ELF-1 (cell line): ENCODE data around the gene CHMP5.
A peak's percentile ranks its signal among the peaks of the same experiment; 100 is the strongest.

Source experiments
- DNase-seq: peaks from one replicate; pipeline ENCODE4 v3.0.0-alpha.2; 2016; ENCODE audit warnings: low read depth, low spot score

The CHMP5 gene

DNA sequence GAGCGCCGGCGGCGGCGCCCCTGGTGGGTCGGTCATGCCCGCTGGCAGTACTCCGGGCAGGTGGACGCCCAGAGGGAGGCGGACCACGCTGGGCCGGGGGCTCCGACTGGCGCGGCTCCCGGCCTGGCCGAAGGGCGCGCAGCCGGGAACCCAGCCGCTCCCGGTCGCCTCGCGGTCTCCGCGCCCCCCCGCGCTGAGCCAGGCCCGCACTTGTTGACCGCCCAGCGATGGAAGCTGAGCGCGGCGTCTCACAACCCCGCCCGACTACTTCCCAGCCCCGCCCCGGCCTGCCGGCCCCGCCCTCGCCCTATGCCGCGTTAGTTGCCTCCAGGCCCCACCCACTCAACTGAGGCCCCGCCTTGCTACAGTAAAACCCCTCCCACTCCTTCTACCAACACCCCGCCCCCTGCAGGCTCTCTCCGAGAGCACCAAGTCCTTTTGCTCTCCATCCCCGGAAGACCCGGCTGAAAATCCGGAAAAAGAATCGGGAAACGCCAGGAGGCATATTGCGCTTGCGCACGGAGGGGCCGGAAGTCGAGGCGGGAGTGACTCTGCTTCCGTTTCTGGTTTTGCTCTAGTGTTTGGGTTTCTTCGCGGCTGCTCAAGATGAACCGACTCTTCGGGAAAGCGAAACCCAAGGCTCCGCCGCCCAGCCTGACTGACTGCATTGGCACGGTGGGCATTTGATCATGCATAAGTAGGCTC is at the start of gene CHMP5, which contains the start of gene BAG1:
Gene CHMP5 (plus strand): TSS at position 577 of the 705 bp plus-strand sequence. CDS start 30 bp downstream, at position 607.
Gene BAG1 (minus strand): TSS at position 236 of the 705 bp plus-strand sequence.
- peak; percentile 99 for DNase-seq

DNA sequence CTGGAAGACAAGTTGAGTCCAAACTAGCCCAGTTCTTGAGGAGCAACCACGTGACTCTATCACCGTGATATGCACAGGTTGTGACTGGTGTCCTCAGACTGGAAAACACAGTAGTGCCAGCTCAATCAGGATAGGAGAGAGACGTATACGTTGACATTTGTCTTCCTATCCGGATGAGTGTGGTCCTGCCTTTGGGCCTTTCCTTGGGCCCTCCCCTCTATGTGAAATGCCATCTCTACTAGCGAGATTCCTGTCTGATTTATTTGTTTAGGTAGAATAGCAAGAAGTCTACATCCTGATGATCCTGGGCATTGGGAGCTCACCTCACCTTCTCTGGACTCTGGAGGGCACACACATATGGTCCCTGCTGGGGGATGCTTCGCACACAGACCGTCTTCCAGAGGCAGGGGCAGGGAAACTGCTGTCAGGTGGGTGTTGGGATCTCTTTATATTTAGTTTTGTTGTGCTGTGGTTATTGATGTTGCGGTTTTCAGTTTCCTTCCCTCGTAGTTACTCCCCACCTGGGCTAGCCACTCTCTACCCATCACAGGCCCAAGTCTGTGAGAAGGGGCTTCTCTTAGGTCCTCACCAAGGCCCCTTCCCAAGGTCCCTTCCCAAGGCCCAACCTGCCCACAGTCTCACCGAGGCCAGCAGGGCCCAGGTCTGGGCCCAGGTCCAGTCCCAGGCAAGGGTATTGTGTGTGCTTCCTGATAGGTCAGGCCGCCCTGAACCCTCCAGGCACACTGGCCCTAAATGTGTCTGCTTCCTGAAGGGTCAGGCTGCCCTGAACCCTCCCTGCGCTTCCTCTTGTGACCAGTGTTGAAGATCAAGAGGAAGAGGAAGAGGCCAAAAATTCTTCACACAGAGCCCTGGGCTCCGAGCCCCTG is 43.9 kb upstream of the CHMP5 start:
- no peak for DNase-seq

DNA sequence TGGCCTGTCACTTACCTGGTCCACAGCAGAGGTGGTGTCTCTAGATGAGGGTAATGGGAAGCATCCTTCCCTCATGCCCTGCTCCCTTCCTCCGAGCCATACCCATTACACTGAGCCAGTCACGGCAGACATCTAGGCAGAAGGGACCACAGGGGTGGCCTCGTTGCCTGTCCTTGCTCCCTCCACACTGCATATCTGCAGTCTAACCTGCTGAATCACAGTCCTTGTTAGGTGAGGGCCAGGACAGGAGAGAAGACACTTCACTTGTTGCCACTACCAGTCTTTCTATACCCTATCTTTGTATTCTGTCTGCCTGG is 43.3 kb upstream of the CHMP5 start:
- no peak for DNase-seq

DNA sequence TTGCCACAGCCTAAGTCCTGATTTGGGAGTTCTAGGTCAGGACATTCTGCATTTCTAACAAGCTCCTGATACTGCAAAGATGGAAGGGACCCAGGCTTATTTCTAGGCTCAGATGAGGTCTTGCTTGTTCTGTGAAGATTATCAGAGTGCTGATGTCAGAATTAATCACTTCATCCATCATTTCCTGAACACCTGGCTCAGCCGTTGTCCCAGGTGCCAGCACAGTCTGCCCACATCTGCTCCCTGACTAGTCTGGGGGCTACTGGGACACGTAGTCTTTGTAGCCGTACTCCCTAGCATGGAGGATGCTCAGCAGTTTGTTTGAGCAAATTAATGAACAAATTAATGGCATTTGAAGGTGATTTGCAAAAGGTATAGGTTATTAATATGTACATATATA is 42.8 kb upstream of the CHMP5 start:
- no peak for DNase-seq

DNA sequence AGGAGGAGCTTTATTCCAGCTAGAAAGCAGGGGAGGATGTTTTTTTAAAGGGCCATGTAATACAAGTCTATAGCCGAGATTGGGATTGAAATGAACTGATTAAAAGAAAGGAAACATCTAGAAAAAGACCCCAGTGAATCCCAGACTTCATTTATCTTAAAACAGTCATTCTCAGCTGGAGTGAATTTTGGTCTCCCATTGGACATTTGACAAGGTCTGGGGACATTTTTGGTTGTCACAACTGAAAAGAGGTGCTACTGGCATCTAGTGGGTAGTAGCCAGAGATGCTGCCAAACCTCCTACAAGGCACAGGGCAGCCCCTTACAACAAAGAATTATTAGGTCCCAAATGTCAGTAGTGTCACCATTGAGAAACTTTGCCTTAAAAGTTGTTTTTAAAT is 41.2 kb upstream of the CHMP5 start:
- DNase-seq = no peak

GRCh38 chr9:33225319-33226147 is 39.3 kb upstream of the CHMP5 start:
- peak; percentile 37 for DNase-seq

- DNase-seq = no peak
Measured at GRCh38 chr9:33227008-33227398, 37.8 kb upstream of the CHMP5 start.

GRCh38 chr9:33227741-33228140 is 37.1 kb upstream of the CHMP5 start:
- DNase-seq = peak; percentile 46

- DNase-seq = no peak
Measured at GRCh38 chr9:33228606-33229005, 36.2 kb upstream of the CHMP5 start.

DNA sequence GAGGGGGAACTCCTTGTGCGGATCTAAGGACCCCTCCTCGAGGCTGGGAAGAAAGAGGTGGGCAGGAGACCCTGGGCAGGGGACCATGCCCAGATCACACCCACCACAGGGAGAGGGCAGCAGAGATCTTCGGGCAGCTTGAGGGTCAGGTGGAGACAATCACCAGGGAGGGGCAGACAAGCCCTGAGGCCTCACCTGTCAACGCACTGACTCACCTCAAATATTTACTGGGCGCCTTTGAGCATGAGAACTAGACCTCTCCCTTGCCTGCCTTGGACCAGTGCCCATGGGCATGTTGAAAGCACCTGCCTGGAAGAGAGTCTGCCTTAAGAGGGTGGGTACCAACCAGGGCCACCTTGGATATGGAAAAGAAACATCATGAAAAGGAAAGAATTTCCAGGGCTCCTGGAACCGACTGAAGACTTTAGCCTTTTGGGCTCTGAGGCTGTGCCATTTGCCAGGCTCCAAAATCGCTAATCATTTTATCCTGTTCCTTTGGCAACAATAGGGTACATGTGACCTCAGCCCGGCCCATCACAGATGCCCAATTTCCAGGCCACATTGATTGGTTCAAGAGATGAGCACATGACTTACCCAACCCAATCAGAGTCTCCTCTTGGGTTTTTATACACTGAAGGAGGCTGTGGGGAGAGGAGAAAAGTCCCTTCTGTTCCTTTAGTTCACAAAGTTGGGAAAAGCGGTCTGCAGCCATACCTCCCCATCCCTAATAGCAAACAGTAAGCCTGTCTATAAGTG is 35.3 kb upstream of the CHMP5 start:
- peak; percentile 58 for DNase-seq

DNA sequence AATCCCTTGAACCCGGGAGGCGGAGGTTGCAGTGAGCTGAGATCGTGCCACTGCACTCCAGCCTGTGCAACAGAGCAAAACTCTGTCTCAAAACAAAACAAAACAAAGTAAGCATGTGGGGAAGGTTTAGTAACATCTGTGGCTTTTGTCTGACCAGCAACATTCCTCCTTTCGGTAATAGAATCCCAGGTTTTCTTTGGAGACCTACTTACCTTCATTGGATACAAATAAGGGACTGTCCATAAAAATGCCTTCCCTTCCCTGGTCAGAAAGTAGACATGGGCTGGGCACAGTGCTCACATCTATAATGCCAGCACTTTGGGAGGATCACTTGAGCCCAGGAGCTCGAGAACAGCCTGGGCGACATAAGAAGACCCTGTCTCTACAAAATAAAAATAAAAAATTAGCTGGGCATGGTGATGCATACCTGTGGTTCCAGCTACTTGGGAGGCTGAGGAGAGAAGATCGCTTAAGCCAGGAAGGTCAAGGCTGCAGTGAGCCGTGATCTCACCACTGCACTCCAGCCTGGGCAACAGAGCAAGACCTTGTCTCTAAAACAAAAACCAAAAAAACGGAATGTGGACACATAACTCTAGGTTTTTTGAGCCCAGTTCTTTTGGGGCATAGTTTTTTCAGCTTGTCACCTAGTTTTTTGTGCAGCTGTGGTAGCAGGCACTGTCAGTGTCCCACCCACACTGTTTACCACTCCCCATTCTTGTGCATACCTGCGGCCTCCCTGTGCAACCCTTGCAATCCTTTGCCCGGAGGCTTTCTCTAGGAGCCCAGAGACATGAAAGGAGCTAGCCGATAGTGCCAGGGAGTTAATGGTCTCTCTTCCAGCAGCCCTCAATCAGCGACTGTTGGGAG is 33.9 kb upstream of the CHMP5 start:
- DNase-seq = peak; percentile 68

GRCh38 chr9:33231623-33231942 is 33.3 kb upstream of the CHMP5 start:
- no peak for DNase-seq

- DNase-seq = no peak
Measured at GRCh38 chr9:33232815-33233214, 32.0 kb upstream of the CHMP5 start.

DNA sequence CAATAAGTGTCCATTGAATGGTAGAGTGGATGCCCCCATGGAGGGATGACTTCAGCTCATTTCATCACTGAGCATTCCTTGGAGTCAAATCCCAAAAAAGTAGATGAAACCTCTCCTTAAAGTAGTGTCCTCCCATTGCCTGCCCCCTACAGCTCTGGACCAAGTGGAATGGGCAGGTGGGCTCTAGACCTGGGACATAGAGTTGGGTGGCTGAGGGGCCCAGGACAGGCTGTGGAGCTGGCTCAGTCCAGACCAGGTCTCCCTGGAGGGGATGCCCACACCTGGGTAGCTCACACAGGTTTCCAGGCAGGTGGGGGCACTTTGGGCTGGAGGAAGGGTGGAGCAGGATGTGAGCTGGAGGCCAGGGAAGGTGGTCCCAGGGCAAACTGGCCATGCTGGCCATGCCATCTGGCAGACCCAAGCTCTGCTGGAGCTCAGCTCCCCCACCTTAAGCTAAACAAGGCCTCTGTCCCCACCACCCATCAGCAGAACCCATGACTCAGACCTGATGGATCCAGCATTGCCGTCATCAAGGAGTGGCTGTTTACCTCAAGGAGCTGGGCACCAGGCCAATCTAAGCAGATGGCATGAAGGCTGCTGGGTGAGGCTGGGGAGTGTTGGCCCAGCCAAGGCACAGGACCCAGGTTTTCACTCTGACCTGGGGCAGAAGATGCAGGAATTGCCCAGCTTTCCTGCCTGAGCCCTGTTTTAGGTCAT is 31.1 kb upstream of the CHMP5 start:
- no peak for DNase-seq

GRCh38 chr9:33234511-33235467 is 30.1 kb upstream of the CHMP5 start:
- no peak for DNase-seq

- DNase-seq = no peak
Measured at GRCh38 chr9:33236571-33236970, 28.3 kb upstream of the CHMP5 start.

GRCh38 chr9:33239921-33240320 is 24.9 kb upstream of the CHMP5 start, which contains the start of gene SPINK4:
Gene SPINK4 (plus strand): TSS chr9:33240167. CDS start chr9:33240209, 42 bp downstream.
- peak; percentile 22 for DNase-seq

DNA sequence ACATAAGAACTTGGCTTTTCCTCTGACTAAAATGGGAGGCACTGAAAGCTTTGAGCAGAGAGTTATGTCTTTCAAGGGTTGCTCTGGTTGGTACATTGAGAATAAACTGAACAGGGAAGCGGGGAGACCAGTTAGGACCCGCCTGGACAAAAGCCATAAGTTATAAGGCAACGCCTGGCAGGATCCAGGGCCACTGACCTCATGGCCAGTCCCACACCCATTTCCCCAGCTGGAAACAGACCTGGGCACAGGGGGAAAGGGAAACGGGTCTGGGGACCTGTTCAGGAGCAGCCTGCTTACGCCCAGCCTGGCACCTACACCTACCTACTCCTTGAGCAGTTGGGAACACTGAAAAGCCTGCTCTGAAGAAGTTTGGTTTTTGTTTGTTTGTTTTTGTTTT is 23.6 kb upstream of the CHMP5 start:
- DNase-seq = no peak
